Right kidney (tissue), 1 donor: ENCODE results near the gene GMDS.

ENCODE experiments used
- DNase-seq: peaks from one replicate; pipeline ENCODE4 v3.0.0-alpha.2; 2016

GMDS gene

GRCh38 chr6:1601158-1602048, 644.0 kb downstream of the GMDS start:
- DNase-seq: peak; percentile 62

DNA sequence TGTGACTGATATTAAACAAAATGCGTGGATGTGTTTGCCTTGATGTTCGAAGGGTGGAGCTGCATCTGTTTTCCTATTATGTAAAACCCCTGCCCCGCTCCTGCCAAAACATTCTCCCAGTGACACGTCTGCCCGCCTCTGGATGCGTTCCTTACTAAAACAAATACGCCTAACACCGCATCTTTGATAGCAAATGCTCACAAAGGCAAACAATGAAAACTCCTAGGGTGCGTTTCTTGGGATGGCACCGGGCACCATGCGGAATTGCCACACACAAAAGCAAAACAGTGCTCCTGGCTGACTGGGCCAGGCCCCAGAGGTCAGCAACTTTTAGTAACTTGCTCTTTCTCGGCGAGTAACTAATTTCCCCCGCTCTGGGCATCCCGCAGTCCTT, 644.6 kb downstream of the GMDS start:
- DNase-seq: no peak

DNA sequence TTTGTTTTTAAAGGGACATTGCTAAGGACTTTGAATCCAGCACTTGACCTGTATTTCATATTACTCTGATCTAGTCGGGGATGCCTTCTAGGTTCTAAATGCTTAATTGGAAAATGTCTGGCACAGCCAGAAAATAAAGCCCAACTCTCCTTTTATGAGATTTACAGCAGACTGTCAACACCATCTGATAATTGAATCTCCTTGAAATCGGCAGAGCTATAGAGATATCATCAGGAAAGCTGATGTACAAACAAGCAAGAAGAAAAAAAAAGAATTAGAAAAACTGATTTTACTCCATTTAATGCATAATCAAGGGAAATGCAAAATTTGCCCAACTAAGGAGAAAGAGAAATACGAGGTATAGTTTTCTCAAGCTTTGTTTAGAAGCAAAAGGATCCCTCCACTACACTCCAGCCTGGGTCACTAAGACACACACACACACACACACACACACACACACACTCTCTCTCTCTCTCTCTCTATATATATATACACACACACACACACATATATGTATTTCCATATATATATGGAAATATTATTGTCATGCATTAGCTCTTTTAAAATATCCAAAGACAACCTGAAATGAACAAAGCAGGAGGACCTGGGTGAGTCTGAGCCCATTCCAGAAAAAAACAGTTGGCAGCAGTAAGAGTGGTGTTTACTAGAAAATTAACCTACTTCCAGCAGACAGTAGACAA, 645.2 kb downstream of the GMDS start:
- DNase-seq: no peak

GRCh38 chr6:1599469-1599868, 645.9 kb downstream of the GMDS start:
- DNase-seq: no peak

- DNase-seq: no peak
Observed at GRCh38 chr6:1598886-1599285, 646.5 kb downstream of the GMDS start.

GRCh38 chr6:1598433-1598832, 647.0 kb downstream of the GMDS start:
- DNase-seq: no peak

DNA sequence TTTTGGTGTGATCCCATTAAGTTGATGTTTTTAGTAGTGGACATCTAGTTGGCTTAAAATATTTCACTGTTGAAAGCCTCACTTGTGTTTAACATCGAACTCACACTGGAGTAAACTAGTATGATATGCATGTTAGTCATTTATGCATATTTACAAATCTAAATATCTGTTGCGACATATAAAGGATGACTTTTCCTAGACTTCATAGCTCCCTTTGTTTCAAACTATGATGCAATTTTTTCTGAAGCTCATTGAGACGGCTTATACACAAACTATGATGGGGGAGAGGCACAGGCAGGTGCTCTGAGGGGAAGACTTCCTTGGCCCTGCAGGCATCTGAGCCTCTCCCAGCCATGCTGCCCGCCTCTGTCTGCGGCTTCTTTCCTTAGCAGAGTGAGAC, 647.5 kb downstream of the GMDS start:
- DNase-seq: no peak

- no peak for DNase-seq
Observed at GRCh38 chr6:1597121-1597744, 648.2 kb downstream of the GMDS start.

DNA sequence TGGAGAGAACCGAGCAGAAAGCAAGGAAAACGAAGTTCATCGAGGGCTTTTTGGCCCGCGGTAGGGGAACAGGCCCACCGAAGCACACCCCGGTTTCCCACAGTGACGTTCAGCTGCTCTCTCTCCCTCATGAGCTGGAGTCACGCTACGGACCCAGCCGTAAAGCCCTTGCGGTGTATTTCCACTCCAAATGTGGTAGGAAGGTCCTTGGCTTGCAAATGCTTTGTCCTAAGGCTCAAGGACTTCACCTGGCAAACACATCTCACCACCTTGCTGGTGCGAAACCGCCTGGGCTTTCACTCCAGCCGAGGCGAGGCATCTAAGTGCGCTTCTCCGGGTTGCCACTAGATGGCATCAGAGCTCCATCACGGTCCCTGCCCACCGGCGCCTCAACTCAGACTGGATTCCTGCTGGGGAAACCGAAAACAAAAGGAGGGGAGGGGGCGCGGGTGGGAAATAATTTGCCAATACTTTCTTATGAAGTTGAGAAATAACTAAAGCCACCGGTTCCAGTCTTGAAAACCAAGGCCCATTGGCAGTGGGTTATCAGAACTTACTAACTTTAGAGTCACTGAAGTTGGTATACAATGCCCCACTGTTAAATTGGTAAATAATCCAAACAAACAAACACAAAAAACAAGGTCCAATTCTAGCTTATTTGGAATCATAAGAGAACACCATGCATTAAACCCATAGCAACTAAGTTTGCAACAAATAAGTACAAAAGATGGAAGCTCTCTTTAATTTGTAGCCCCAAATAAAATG, 649.1 kb downstream of the GMDS start:
- peak; percentile 69 for DNase-seq

DNA sequence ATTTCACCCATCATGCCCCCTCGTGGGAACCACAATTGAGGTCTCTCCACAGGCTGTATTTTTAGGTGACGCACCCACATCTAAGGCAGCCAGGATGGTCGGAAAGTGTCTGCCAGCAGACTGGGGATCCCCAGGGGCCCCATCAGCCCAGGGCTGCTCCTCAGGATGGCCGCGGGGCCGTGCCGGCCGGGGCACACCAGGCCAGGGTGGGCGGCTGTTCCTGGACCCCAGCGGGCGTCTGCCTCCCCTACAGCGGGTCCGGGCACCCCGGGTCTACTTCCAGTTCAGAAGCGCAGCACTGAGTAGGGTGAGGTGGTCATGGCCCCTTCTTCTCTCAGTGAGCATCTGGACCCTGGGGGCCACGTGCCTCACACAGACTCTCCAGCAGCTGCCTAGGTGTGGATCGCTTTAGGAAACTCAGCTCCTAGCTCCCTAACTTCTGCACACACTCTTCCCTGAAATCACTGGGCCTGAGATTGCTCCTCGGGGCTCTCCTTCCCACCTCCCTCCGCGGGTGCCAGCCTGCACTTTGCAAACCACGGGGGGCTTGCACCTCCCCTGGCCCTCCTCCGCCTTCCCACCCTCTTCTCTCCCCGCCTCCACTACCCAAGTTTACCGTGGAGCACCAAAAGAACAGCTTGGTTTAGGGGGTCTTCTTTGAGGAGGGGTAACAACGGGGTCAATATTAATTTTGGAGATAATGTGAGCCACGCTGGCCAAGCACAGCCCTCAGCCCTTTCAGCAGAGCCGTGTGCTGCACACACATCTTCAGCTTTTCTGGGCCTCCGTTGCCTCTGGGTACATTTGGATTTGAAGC, 649.9 kb downstream of the GMDS start:
- DNase-seq: no peak

DNA sequence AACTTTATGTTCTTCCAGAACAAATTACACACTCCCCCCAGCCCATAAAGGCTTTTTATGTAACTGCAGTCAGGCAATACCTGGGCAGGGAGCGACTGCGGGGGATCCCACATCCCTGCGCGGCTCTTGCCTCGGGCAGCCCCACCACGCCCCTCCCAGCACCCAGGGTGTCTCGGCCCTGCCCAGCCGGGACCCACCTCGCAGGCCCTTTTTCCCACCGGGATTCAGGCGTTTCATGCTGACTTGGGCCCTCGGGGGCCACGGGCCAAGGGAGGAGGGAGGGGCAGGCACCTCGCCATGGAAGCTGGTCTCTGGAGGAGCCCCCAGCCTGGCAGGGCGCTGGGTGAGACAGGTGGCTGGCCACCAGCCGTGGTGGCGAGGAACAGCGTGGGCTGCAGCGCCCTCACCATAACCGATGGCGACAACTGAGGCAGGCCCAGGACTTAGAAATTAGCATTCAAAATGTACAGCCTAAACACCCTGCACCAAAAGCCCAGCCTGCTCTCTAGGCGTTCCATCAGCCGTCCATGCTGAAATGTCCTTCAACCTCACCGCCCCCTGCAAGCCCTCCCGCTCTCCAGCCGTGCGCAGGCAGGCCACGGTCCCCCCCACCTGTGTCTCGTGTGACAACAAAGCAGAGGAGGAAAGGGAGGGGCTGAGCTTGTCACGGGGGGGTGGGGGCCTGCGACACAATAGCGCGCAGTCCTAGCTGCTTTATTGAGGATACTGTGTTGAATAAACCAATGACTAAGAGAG, 650.8 kb downstream of the GMDS start:
- no peak for DNase-seq

DNA sequence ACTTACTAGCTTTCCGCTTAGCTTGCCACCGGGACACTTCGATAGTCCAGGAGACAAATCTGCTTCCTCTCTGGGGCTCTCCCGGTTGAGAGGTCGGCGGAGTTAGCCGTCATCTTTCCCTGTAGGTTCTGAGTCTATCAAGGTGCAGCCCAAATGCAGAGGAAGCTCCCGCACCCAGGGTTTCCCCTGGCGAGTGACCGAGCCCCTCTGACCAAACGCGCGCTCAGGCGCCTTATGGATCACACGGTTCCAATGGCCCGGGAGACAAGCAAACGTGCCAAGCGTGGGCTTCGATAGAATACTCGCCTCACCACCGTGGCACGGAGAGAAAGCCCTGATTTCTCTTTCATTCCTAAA, 651.5 kb downstream of the GMDS start:
- no peak for DNase-seq

DNA sequence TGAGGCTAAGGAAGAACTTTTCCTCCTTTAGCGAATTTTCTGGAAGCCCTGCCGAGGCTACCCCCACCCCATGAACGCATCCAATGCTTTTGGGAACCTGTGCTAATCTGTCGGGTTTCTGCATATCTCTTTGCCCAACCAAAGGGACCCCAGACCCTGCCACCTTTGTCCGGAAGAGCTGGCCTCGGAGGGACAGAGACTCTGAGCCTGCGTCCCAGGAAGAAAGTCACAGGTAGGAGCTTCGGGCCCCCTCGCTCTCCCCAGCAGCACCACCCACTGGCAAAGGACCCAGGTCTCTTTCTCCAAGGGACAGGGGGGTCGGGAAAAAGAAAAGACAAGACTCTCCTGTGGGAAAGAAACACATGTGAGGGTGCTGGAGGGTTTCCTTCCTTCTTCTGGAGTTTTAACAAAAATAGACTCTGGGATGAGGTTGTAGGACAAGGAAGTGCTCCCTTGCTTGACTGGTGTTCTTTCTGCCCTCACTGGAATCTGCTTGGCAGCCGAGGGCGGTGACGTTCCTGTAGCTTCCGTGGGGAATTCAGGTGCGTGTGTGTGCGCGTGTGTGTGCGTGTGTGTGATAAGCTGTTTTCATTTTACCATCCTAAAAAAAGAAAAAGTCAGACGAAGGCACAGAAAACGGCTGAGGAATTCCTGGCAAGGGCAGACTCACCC, 652.0 kb downstream of the GMDS start:
- DNase-seq: no peak

DNA sequence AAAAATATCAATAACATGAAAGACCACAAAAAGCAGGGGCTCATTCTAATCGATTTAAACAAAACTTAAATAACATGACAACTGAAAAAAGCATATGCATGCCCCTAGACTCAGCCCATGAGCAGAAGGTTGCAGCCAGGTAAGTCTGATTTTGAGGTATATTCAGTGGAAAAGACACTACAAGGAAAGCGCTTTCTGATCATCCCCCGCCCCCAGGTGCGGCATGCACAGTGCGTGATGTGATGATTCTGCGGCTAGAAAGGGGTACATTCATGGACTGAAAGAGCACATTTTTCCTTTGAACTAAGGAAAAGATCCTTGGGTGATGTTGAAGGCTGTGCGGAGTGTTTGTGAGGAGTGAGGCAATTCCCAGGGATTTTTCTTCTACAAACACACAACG, 652.6 kb downstream of the GMDS start:
- no peak for DNase-seq

GRCh38 chr6:1591926-1592325, 653.5 kb downstream of the GMDS start:
- DNase-seq: no peak

GRCh38 chr6:1591243-1591642, 654.2 kb downstream of the GMDS start:
- DNase-seq: no peak

DNA sequence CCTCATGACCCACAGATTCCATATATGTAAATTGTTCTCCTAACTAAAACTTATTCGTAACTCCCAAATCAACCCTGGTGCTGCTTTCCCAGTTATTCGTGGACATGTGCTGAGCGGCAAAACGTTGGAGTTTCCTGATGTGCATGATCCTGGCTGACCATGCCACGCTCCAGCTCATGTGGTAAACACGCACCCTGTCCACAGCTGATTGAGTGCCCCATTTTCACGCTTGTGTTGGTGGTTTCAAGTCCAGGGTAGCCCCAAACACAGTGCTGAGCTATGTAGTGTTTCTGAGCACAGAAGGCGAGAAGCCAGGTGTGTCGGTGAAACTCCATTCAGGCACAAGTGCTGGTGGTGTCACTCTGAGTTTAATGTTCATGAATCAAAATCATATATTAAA, 654.8 kb downstream of the GMDS start:
- no peak for DNase-seq

GRCh38 chr6:1589208-1589607, 656.2 kb downstream of the GMDS start:
- DNase-seq: no peak

DNA sequence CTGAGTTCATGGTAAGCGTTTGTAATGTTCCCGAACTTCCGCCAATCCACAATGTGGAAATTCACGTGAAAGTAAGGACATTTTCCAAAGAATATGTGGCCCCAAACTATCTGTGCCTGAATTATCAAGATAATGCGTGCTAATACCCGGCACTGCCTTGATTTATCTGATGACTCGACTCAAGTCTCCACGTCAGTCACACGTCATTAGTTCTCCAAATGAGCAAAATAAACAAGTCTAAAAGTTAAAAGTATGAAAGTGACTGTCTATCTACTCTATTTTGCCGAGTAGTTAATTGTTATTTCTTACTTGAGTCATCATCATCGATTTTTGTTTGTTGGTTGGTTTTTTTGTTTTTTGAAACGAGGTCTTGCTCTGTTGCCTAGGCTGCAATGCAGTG, 657.4 kb downstream of the GMDS start:
- DNase-seq: no peak

GRCh38 chr6:1587546-1587945, 657.9 kb downstream of the GMDS start:
- DNase-seq: no peak
